K562 (cell line): ENCODE measurements around the gene AHR. TPM values are rescaled to one million over a fixed set of nuclear protein-coding genes. Genes with fewer than 3 reads are reported as not detected.

Experiments used
- ATAC-seq: fragments of 200-7000 bp; cut with Tn5 transposase; 3 replicates; pipeline ENCODE4 v1.9.1; 2020; ENCODE audit warnings: moderate library complexity
- BruUV-seq: library from RNA; stranded (reverse); fragments of 400-500 nt; replicated peaks from 2 replicates; lab custom pipeline; 2021; lab: Mats Ljungman, UMichigan
- CTCF ChIA-PET: fragments of 300-600 bp; formaldehyde crosslinking; extraction: SDS; loops from one replicate; lab custom pipeline; 2021; ENCODE audit warnings: low intra/inter-chr PET ratio; lab: Yijun Ruan, JAX
- POLR2A ChIA-PET: fragments of 300-600, 350-650 bp; sonication (Branson Sonifier 250); formaldehyde crosslinking; extraction: SDS; loops from one replicate; lab custom pipeline; 2021; ENCODE audit warnings: antibody characterized with exemption, inconsistent platforms; lab: Yijun Ruan, JAX
- DNase-seq, 4 experiments: peaks; one replicate each; pipeline versions ENCODE4 v3.0.0 to v3.0.0-alpha.2; 2011 to 2018; ENCODE audit warnings: low spot score in 3 of 4, mixed read lengths in 3 of 4; ENCODE audit errors: extremely low read depth in 1 of 4
- FAIRE-seq: peaks from 2 replicates; lab custom pipeline; 2011; peaks lifted over from hg19 to GRCh38; lab: Jason Lieb, UNC
- H2AFZ ChIP-seq: 2 replicates; pipeline ENCODE4 v1.6.0; 2011; ENCODE audit warnings: low read depth, low read length, control low read depth, inconsistent platforms
- H3K27ac ChIP-seq: fragments of 200-600 bp; 3 replicates; pipeline ENCODE4 v1.8.0; 2011; ENCODE audit warnings: low read depth, mild to moderate bottlenecking, control low read depth, inconsistent platforms, low read length, moderate library complexity, mixed read lengths; ENCODE audit errors: extremely low read depth
- H3K27me3 ChIP-seq, 2 experiments: fragments of 300-600 bp in 1 of 2; 2 replicates in 1 of 2; 3 replicates in 1 of 2; pipeline versions ENCODE4 v1.6.0 to v1.8.0; 2011; ENCODE audit warnings: inconsistent platforms in 2 of 2, low read length in 2 of 2, mild to moderate bottlenecking in 1 of 2, mixed read lengths in 1 of 2, moderate library complexity in 1 of 2; ENCODE audit not compliant: control insufficient read depth in 2 of 2, insufficient read depth in 2 of 2
- H3K36me3 ChIP-seq: fragments of 300-600 bp; 3 replicates; pipeline ENCODE4 v1.8.0; 2011; ENCODE audit warnings: mild to moderate bottlenecking, low read length, inconsistent platforms; ENCODE audit not compliant: control insufficient read depth, insufficient read depth
- H3K4me1 ChIP-seq, 2 experiments: fragments of 200-600 bp in 1 of 2; replicated peaks in 1 of 2; 2 replicates in 1 of 2; 3 replicates in 1 of 2; pipeline versions ENCODE4 v1.5.1 to v1.8.0; 2011; ENCODE audit warnings: inconsistent platforms in 2 of 2, low read length in 2 of 2, mild to moderate bottlenecking in 1 of 2, mixed read lengths in 1 of 2, moderate library complexity in 1 of 2; ENCODE audit not compliant: control insufficient read depth in 2 of 2, insufficient read depth in 2 of 2
- H3K4me2 ChIP-seq: 2 replicates; pipeline ENCODE4 v1.6.1; 2011; ENCODE audit warnings: low read length, control low read depth, inconsistent platforms, mixed read lengths; ENCODE audit not compliant: insufficient read depth
- H3K4me3 ChIP-seq: fragments of 200-600 bp; sonication (generic), shearing (Covaris generic); 2 replicates; pipeline ENCODE4 v1.5.1; 2016; ENCODE audit warnings: control low read depth, inconsistent platforms
- H3K79me2 ChIP-seq: fragments of 200-600 bp; 3 replicates; pipeline ENCODE4 v1.8.0; 2011; ENCODE audit warnings: low read length, inconsistent platforms; ENCODE audit not compliant: control insufficient read depth, insufficient read depth
- H3K9ac ChIP-seq, 2 experiments: 2 replicates each; pipeline versions ENCODE4 v1.6.0 to v1.6.1; 2011; ENCODE audit warnings: low read depth in 2 of 2, low read length in 2 of 2, control low read depth in 1 of 2, inconsistent platforms in 1 of 2, mild to moderate bottlenecking in 1 of 2, mixed read lengths in 1 of 2; ENCODE audit not compliant: insufficient read depth in 1 of 2
- H3K9me1 ChIP-seq: one replicate; pipeline ENCODE4 v1.6.0; 2011; ENCODE audit warnings: inconsistent platforms, mild to moderate bottlenecking, low read length, moderate library complexity; ENCODE audit not compliant: control insufficient read depth, insufficient read depth
- H3K9me3 ChIP-seq: replicated peaks from 2 replicates; pipeline ENCODE4 v1.5.1; 2011; ENCODE audit warnings: low read depth, low read length, inconsistent platforms; ENCODE audit not compliant: control insufficient read depth, insufficient read depth
- H4K20me1 ChIP-seq: replicated peaks from 2 replicates; pipeline ENCODE4 v1.6.1; 2011; ENCODE audit warnings: low read length, inconsistent platforms, mixed read lengths; ENCODE audit not compliant: control insufficient read depth, insufficient read depth
- ATF1 ChIP-seq, 2 experiments: fragments of 450-650 bp in 1 of 2; IDR thresholded peaks; 2 replicates each; pipeline ENCODE4 v1.6.1; 2016; ENCODE audit warnings: missing compliant biosample characterization in 1 of 2, missing genetic modification characterization in 1 of 2
- ESRRB ChIP-seq: fragments of 250-450 bp; sonication (Bioruptor Pico); IDR thresholded peaks from 2 replicates; pipeline ENCODE4 v1.5.0; 2020; ENCODE audit warnings: mild to moderate bottlenecking, moderate library complexity, borderline replicate concordance
- ILF3 ChIP-seq: fragments of 450-650 bp; IDR thresholded peaks from 2 replicates; pipeline ENCODE4 v1.6.1; 2018; ENCODE audit warnings: antibody characterized with exemption, mild to moderate bottlenecking, moderate library complexity, borderline replicate concordance
- NCOA2 ChIP-seq, 2 experiments: fragments of 450-650 bp; IDR thresholded peaks; 2 replicates each; pipeline ENCODE4 v1.6.1; 2018; ENCODE audit warnings: mild to moderate bottlenecking in 2 of 2, moderate library complexity in 1 of 2; ENCODE audit not compliant: partially characterized antibody in 2 of 2
- RBM22 ChIP-seq: fragments of 200-400 bp; formaldehyde crosslinking; IDR thresholded peaks from 2 replicates; pipeline ENCODE4 v1.6.1; 2018; ENCODE audit warnings: low read length, low read depth; ENCODE audit not compliant: poor library complexity, severe bottlenecking
- SMARCE1 ChIP-seq: fragments of 450-650 bp; IDR thresholded peaks from 2 replicates; pipeline ENCODE4 v1.7.1; 2016; ENCODE audit warnings: mild to moderate bottlenecking
- TBL1XR1 ChIP-seq, 2 experiments: IDR thresholded peaks; 2 replicates each; pipeline ENCODE4 v1.6.1; 2012; ENCODE audit warnings: improper control_type of control experiment in 2 of 2, low read length in 2 of 2, mild to moderate bottlenecking in 1 of 2
- WGBS: fragments of 100-300 bp; shearing (Covaris generic); methylation state at CpG from one replicate; pipeline ENCODE4 v1.1.6; 2016; ENCODE audit warnings: low coverage, mixed read lengths; ENCODE audit not compliant: insufficient coverage; ENCODE audit errors: missing lambda C conversion rate; 5-methylcytosine and 5-hydroxymethylcytosine counted together
- in situ Hi-C: fragments of 300-500 bp; cut with MboI; formaldehyde crosslinking; loops from 4 replicates; pipeline ENCODE4 v1.15.0; 2018; ENCODE audit warnings: inconsistent platforms, mixed read lengths
- intact Hi-C: fragments of 100-400 bp; cut with micrococcal nuclease; formaldehyde crosslinking; loops from 2 replicates; pipeline ENCODE4 v1.14.2; 2022
- polyA plus RNA-seq, 8 experiments: library from polyadenylated mRNA; depleted of rRNA in 4 of 8; stranded (reverse) in 5 of 8; unstranded in 3 of 8; fragments of >200 nt; fragmentation: Nextera tagmentation in 2 of 8; fragmentation: Illumina TruSeq in 1 of 8; extraction: Ambion mirVana in 2 of 8; extraction: Trizol in 1 of 8; gene quantifications; 2 replicates each; pipeline versions ENCODE4 v1.2.1 to v1.2.3, GENCODE V29; 2011 to 2014; ENCODE audit warnings: inconsistent platforms in 1 of 8, missing spikeins in 1 of 8
- total RNA-seq, 7 experiments: library from RNA; depleted of rRNA in 6 of 7; stranded (reverse); fragments of >200 nt in 6 of 7; fragmentation: Illumina TruSeq in 2 of 7; extraction: Trizol in 2 of 7; gene quantifications; 2 replicates each; pipeline versions ENCODE4 v1.2.1 to v1.2.3, GENCODE V29; 2011 to 2021; ENCODE audit warnings: low replicate concordance in 1 of 7

Gene AHR
- total and polyA plus RNA-seq, 9 of the 15 experiments (the other 6 are each of a cell fraction or from before 2014, with no cell fraction given): 0.16 TPM; not detected in 8

DNA sequence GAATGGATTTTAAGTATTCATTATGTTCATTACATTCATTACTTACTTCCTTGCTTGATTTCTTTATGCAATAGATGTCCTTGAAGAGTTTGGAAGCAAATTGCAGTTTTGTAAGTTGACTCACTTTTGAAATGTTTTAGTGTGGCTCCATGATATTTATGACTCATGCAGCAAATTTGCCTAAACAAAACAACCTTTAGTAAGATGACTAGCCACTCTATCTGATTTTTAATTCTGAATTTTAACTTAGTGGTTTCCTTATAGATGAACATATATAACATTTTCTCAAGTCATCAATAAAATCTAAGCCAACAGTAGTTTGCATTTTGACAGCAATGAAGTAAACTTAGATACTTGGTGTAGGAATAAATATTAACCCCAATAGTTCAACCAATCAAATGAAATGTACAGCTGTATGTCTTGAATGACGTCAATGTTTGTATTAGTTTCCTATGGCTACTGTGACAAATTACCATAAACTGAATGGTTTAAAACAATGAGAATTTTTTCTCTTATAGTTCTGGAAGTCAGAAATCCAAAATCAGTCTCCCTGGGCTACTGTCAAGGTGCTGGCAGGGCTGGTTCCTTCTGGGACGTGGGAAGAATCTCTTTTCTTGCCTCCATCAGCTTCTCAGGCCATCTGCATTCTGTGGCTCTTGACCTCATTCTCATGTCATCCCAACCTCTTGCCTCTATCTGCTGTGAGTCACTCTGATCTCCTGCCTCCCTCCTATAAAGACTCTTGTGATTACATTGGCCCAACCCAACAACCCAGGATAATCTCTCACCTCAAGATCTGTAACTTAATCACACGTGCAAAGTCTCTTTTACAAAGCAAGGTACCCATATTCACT lies 73.4 kb downstream of the AHR start:
- no peaks in the 10 kb centered on the region for H4K20me1 ChIP-seq
- H3K9me1 ChIP-seq: no peaks in the 10 kb centered on the region
- TF ChIP-seq ESRRB (CRISPR knock-in tag): no peak
- no peak for TF ChIP-seq NCOA2 (IDR thresholded peaks at IDR 0.05; ENCODE audit: partially characterized antibody in 2 of 2)
- TF ChIP-seq RBM22: no peak
- TF ChIP-seq ILF3: no peak
- TF ChIP-seq SMARCE1: no peak
- no peak for TF ChIP-seq ATF1 (CRISPR knock-in tag; IDR thresholded peaks at IDR 0.05)
- peak; percentile 26; the same call in 1 of the 2 replicates for TF ChIP-seq ATF1 (tag; IDR thresholded peaks at IDR 0.05)
- no peak for TF ChIP-seq TBL1XR1 (IDR thresholded peaks at IDR 0.05; ENCODE audit: low read length in 2 of 2)
- TF ChIP-seq, all 486 proteins: peak for 1
- POLR2A ChIA-PET: no interaction called here
- no TSS peak for BruUV-seq
- Histone ChIP-seq H3K4me2 (no peak overlapping the region), H3K4me1 (no peaks in the 10 kb centered on the region; a peak in 1 of 5 replicates), H3K27ac (no peak overlapping the region), H3K9ac (no peak overlapping the region), H3K4me3 (no peak overlapping the region), H3K9me3 (0 out of 2 replicates have a peak, but pooled peaks cover 2% of the 10 kb centered on the region), H3K36me3 (no peaks in the 10 kb centered on the region), H2AFZ (no peak overlapping the region), H3K79me2 (no peaks in the 10 kb centered on the region), H3K27me3 (no peaks in the 10 kb centered on the region)
- WGBS: 0% methylated on average over 3 of the region's 3 CpGs
- in situ Hi-C loops: no loop called here
- intact Hi-C loops: no loop called here
- DNase-seq: peak in 1 of 4 experiments; percentile 7
- CTCF ChIA-PET: no interaction called here
- FAIRE-seq: no peak
- no peak for ATAC-seq
